SKM-1 treated with dmso at 0.1 percent for 144 hours (cell line): ENCODE results near the gene SRSF10.
"Not testable (repeated sequence)": the region's sequence is repeated elsewhere in the genome, so short reads cannot be mapped to it uniquely, and the experiment has no call there.

ENCODE experiments used
- DNase-seq: peaks from one replicate; lab custom pipeline; 2025; ENCODE audit not compliant: unreplicated experiment; lab: John Stamatoyannopoulos, UW

Gene SRSF10

GRCh38 chr1:23999156-23999671 is 19.1 kb upstream of the SRSF10 start:
- DNase-seq: no peak

GRCh38 chr1:23997812-23998211 is 17.7 kb upstream of the SRSF10 start:
- DNase-seq: no peak

GRCh38 chr1:23996700-23997229 is 16.6 kb upstream of the SRSF10 start:
- no peak for DNase-seq

GRCh38 chr1:23995431-23995837 is 15.3 kb upstream of the SRSF10 start:
- no peak for DNase-seq

GRCh38 chr1:23992011-23992410 is 11.9 kb upstream of the SRSF10 start:
- not testable (repeated sequence) for DNase-seq

- no peak for DNase-seq
Measured at GRCh38 chr1:23989263-23989662, 9.1 kb upstream of the SRSF10 start.

GRCh38 chr1:23987038-23987437 is 6.9 kb upstream of the SRSF10 start:
- DNase-seq: not testable (repeated sequence)

GRCh38 chr1:23984417-23985186 is 4.5 kb upstream of the SRSF10 start:
- DNase-seq: no peak

- peak; percentile 67 for DNase-seq
Measured at GRCh38 chr1:23980728-23981070, 572 bp upstream of the SRSF10 start.

GRCh38 chr1:23979387-23979880 is 693 bp downstream of the SRSF10 start:
- no peak for DNase-seq

GRCh38 chr1:23978805-23979204 is 1.3 kb downstream of the SRSF10 start:
- no peak for DNase-seq

- no peak for DNase-seq
Measured at GRCh38 chr1:23977854-23978191, 2.3 kb downstream of the SRSF10 start.

- no peak for DNase-seq
Measured at GRCh38 chr1:23977187-23977853, 2.8 kb downstream of the SRSF10 start.

- no peak for DNase-seq
Measured at GRCh38 chr1:23967871-23968270, 12.3 kb downstream of the SRSF10 start.

GRCh38 chr1:23966973-23967493 is 13.1 kb downstream of the SRSF10 start:
- DNase-seq: no peak

- no peak for DNase-seq
Measured at GRCh38 chr1:23964790-23965740, 15.1 kb downstream of the SRSF10 start.

- DNase-seq: no peak
Measured at GRCh38 chr1:23964235-23964668, 15.9 kb downstream of the SRSF10 start.

GRCh38 chr1:23963617-23964234 is 16.4 kb downstream of the SRSF10 start:
- no peak for DNase-seq

GRCh38 chr1:23960291-23961020 is 19.7 kb downstream of the SRSF10 start:
- no peak for DNase-seq
